ENCODE measurements around the gene TMEM33.
"Not testable (repeated sequence)": the region's sequence is repeated elsewhere in the genome, so short reads cannot be mapped to it uniquely, and the experiment has no call there.

Gene TMEM33

GRCh38 chr4:41896648-41897047 is 38.6 kb upstream of the TMEM33 start:
- Histone ChIP-seq H3K27me3 (ENCODE audit: insufficient read depth, insufficient read length) (no peaks in the 10 kb centered on the region), H3K36me3 (ENCODE audit: insufficient read depth, insufficient read length, low read length) (no peaks in the 10 kb centered on the region), H3K9ac (ENCODE audit: insufficient read length, low read depth) (no peak overlapping the region), H3K4me3 (ENCODE audit: insufficient read length, low read depth) (no peak overlapping the region), H3K9me3 (ENCODE audit: insufficient read depth, low read length) (no peaks in the 10 kb centered on the region), H3K4me1 (ENCODE audit: insufficient read depth, insufficient read length) (no peaks in the 10 kb centered on the region)
- TF ChIP-seq YY1 (IDR thresholded peaks at IDR 0.05; ENCODE audit: insufficient read depth, insufficient read length), result no peak
- no peak for TF ChIP-seq ZNF274 (IDR thresholded peaks at IDR 0.05; ENCODE audit: low read depth, low read length)
- TF ChIP-seq SUZ12 (IDR thresholded peaks at IDR 0.05; ENCODE audit: extremely low read depth, insufficient read depth, insufficient read length), result no peak
- no peak for DNase-seq (ENCODE audit: low read depth, low spot score)

GRCh38 chr4:41897698-41898097 is 37.5 kb upstream of the TMEM33 start:
- no peak for DNase-seq (ENCODE audit: low read depth, low spot score)
- TF ChIP-seq ZNF274 (IDR thresholded peaks at IDR 0.05; ENCODE audit: low read depth, low read length), result no peak
- no peak for TF ChIP-seq YY1 (IDR thresholded peaks at IDR 0.05; ENCODE audit: insufficient read depth, insufficient read length)
- no peak for TF ChIP-seq SUZ12 (IDR thresholded peaks at IDR 0.05; ENCODE audit: extremely low read depth, insufficient read depth, insufficient read length)
- Histone ChIP-seq H3K9ac (ENCODE audit: insufficient read length, low read depth) (no peak overlapping the region), H3K4me3 (ENCODE audit: insufficient read length, low read depth) (no peak overlapping the region), H3K36me3 (ENCODE audit: insufficient read depth, insufficient read length, low read length) (no peaks in the 10 kb centered on the region), H3K27me3 (ENCODE audit: insufficient read depth, insufficient read length) (no peaks in the 10 kb centered on the region), H3K9me3 (ENCODE audit: insufficient read depth, low read length) (no peaks in the 10 kb centered on the region), H3K4me1 (ENCODE audit: insufficient read depth, insufficient read length) (no peaks in the 10 kb centered on the region)

DNA sequence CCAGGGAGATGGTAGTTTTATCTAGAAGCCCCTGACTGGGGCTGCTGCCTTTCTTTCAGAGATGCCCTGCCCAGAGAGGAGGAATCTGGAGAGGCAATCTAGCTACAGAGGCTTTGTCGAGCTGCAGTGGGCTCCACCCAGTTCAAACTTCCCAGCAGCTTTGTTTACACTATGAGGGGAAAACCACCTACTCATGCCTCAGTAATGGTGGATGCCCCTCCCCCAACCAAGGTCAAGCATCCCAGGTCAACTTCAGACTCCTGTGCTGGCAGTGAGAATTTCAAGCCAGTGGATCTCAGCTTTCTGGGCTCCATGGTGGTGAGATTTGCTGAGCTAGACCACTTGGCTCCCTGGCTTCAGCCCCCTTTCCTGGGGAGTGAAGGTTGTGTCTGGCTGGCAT is 26.1 kb upstream of the TMEM33 start:
- not testable (repeated sequence) for H3K27me3 ChIP-seq (ENCODE audit: insufficient read depth, insufficient read length)
- peak; percentile 18 for DNase-seq (ENCODE audit: low read depth, low spot score)

GRCh38 chr4:41912546-41912945 is 22.7 kb upstream of the TMEM33 start:
- H3K4me3 ChIP-seq (ENCODE audit: insufficient read length, low read depth), result no peak overlapping the region
- TF ChIP-seq YY1 (IDR thresholded peaks at IDR 0.05; ENCODE audit: insufficient read depth, insufficient read length) (no peak), ZNF274 (IDR thresholded peaks at IDR 0.05; ENCODE audit: low read depth, low read length) (no peak), SUZ12 (IDR thresholded peaks at IDR 0.05; ENCODE audit: extremely low read depth, insufficient read depth, insufficient read length) (no peak)
- no peak for DNase-seq (ENCODE audit: low read depth, low spot score)
- H3K36me3 ChIP-seq (ENCODE audit: insufficient read depth, insufficient read length, low read length), result no peaks in the 10 kb centered on the region
- H3K27me3 ChIP-seq (ENCODE audit: insufficient read depth, insufficient read length), result no peaks in the 10 kb centered on the region
- H3K4me1 ChIP-seq (ENCODE audit: insufficient read depth, insufficient read length), result peaks cover 2% of the 10 kb centered on the region
- no peaks in the 10 kb centered on the region for H3K9me3 ChIP-seq (ENCODE audit: insufficient read depth, low read length)
- no peak overlapping the region for H3K9ac ChIP-seq (ENCODE audit: insufficient read length, low read depth)

More for the DNA sequence above, 26.1 kb upstream of the TMEM33 start:
- H3K9me3 ChIP-seq (ENCODE audit: insufficient read depth, low read length); H3K36me3 ChIP-seq (ENCODE audit: insufficient read depth, insufficient read length, low read length); H3K9ac ChIP-seq (ENCODE audit: insufficient read length, low read depth); H3K4me3 ChIP-seq (ENCODE audit: insufficient read length, low read depth); H3K4me1 ChIP-seq (ENCODE audit: insufficient read depth, insufficient read length): not testable (repeated sequence)

DNA sequence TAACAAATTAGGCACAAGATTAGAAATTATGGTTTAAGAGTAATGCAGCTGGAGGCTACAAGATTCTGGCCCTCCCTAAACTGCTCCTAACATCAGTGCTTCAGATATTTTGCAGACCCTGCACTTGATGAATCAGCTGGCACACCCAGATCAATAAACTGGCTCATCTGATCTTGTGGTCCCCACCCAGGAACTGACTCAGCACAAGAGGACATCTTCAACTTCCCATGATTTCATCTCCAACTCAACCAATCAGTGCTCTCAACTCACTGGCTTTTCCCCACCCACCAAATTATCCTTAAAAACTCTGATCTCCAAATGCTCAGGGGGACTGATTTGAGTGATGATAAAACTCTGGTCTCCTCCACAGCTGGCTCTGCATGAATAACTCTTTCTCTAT is 21.7 kb upstream of the TMEM33 start:
- Histone ChIP-seq H3K27me3 (ENCODE audit: insufficient read depth, insufficient read length) (no peaks in the 10 kb centered on the region), H3K9me3 (ENCODE audit: insufficient read depth, low read length) (peaks cover 4% of the 10 kb centered on the region; the same call in 1 of the 2 replicates), H3K9ac (ENCODE audit: insufficient read length, low read depth) (no peak overlapping the region), H3K4me1 (ENCODE audit: insufficient read depth, insufficient read length) (peaks cover 2% of the 10 kb centered on the region), H3K4me3 (ENCODE audit: insufficient read length, low read depth) (no peak overlapping the region), H3K36me3 (ENCODE audit: insufficient read depth, insufficient read length, low read length) (no peaks in the 10 kb centered on the region)
- no peak for TF ChIP-seq ZNF274 (IDR thresholded peaks at IDR 0.05; ENCODE audit: low read depth, low read length)
- no peak for TF ChIP-seq YY1 (IDR thresholded peaks at IDR 0.05; ENCODE audit: insufficient read depth, insufficient read length)
- no peak for TF ChIP-seq SUZ12 (IDR thresholded peaks at IDR 0.05; ENCODE audit: extremely low read depth, insufficient read depth, insufficient read length)
- DNase-seq (ENCODE audit: low read depth, low spot score), result no peak

GRCh38 chr4:41918278-41918677 is 17.0 kb upstream of the TMEM33 start:
- DNase-seq (ENCODE audit: low read depth, low spot score), result no peak
- Histone ChIP-seq H3K9ac (ENCODE audit: insufficient read length, low read depth) (no peak overlapping the region), H3K4me3 (ENCODE audit: insufficient read length, low read depth) (no peak overlapping the region), H3K4me1 (ENCODE audit: insufficient read depth, insufficient read length) (no peaks in the 10 kb centered on the region), H3K36me3 (ENCODE audit: insufficient read depth, insufficient read length, low read length) (no peaks in the 10 kb centered on the region), H3K9me3 (ENCODE audit: insufficient read depth, low read length) (peaks cover 37% of the 10 kb centered on the region; the same call in 1 of the 2 replicates), H3K27me3 (ENCODE audit: insufficient read depth, insufficient read length) (no peaks in the 10 kb centered on the region)
- no peak for TF ChIP-seq ZNF274 (IDR thresholded peaks at IDR 0.05; ENCODE audit: low read depth, low read length)
- no peak for TF ChIP-seq YY1 (IDR thresholded peaks at IDR 0.05; ENCODE audit: insufficient read depth, insufficient read length)
- no peak for TF ChIP-seq SUZ12 (IDR thresholded peaks at IDR 0.05; ENCODE audit: extremely low read depth, insufficient read depth, insufficient read length)

DNA sequence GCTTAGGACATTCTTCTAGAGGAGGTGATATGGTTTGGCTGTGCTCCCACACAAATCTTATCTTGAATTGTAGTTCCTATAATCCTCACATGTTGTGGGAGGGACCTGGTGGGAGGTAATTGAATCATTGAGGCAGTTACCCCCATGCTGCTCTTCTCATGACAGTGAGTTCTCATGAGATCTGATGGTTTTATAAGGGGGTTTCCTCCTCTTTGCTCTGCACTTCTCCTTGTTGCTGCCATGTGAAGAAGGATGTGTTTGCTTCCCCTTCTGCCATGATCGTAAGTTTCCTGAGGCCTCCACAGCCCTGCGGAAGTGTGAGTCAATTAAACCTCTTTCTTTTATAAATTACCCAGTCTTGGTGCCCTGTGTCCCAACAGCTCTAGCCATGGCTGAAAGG is 14.8 kb upstream of the TMEM33 start:
- not testable (repeated sequence) for H3K9ac ChIP-seq (ENCODE audit: insufficient read length, low read depth); DNase-seq (ENCODE audit: low read depth, low spot score)

GRCh38 chr4:41921476-41921875 is 13.8 kb upstream of the TMEM33 start:
- DNase-seq (ENCODE audit: low read depth, low spot score), result peak; percentile 16
- no peaks in the 10 kb centered on the region for H3K27me3 ChIP-seq (ENCODE audit: insufficient read depth, insufficient read length)
- peaks cover 37% of the 10 kb centered on the region; the same call in 1 of the 2 replicates for H3K9me3 ChIP-seq (ENCODE audit: insufficient read depth, low read length)
- no peak overlapping the region for H3K4me3 ChIP-seq (ENCODE audit: insufficient read length, low read depth)
- TF ChIP-seq SUZ12 (IDR thresholded peaks at IDR 0.05; ENCODE audit: extremely low read depth, insufficient read depth, insufficient read length) (no peak), ZNF274 (IDR thresholded peaks at IDR 0.05; ENCODE audit: low read depth, low read length) (no peak), YY1 (IDR thresholded peaks at IDR 0.05; ENCODE audit: insufficient read depth, insufficient read length) (no peak)
- H3K4me1 ChIP-seq (ENCODE audit: insufficient read depth, insufficient read length), result no peaks in the 10 kb centered on the region
- no peak overlapping the region for H3K9ac ChIP-seq (ENCODE audit: insufficient read length, low read depth)
- no peaks in the 10 kb centered on the region for H3K36me3 ChIP-seq (ENCODE audit: insufficient read depth, insufficient read length, low read length)

More for the DNA sequence above, 14.8 kb upstream of the TMEM33 start:
- not testable (repeated sequence) for H3K27me3 ChIP-seq (ENCODE audit: insufficient read depth, insufficient read length); H3K4me1 ChIP-seq (ENCODE audit: insufficient read depth, insufficient read length); H3K4me3 ChIP-seq (ENCODE audit: insufficient read length, low read depth); H3K36me3 ChIP-seq (ENCODE audit: insufficient read depth, insufficient read length, low read length)
- H3K9me3 ChIP-seq (ENCODE audit: insufficient read depth, low read length), result peaks cover 37% of the 10 kb centered on the region; the same call in 1 of the 2 replicates

All from NT2/D1 (cell line).